ENCODE measurements around the gene ZMIZ1. TPM values are rescaled to one million over a fixed set of nuclear protein-coding genes. Genes with fewer than 3 reads are reported as not detected.
A peak's percentile ranks its signal among the peaks of the same experiment; 100 is the strongest.

ZMIZ1 gene
- total RNA-seq, 4 donors from 2014 or later: 18.7 to 188 (median 36.7) TPM

- no peak overlapping the region for H3K4me3 ChIP-seq
- DNase-seq: peak; percentile 82 to 85
- intact Hi-C loops (cut with DNase I; ENCODE audit: low total_unique reads): no loop called here
- H3K9me3 ChIP-seq: no peaks in the 10 kb centered on the region
- no peak for TF ChIP-seq POLR2A (IDR thresholded peaks at IDR 0.05)
- TF ChIP-seq CTCF (IDR thresholded peaks at IDR 0.05): peak in 1 of 4 experiments; percentile 12
- no peaks in the 10 kb centered on the region for H3K27me3 ChIP-seq
- no peaks in the 10 kb centered on the region for H3K36me3 ChIP-seq
- H3K27ac ChIP-seq: peak overlapping the region; percentile 81 to 97
- H3K4me1 ChIP-seq: peaks cover 44 to 68% of the 10 kb centered on the region in 2 donors
Measured at GRCh38 chr10:79101560-79102497, 33.1 kb downstream of the ZMIZ1 start.

GRCh38 chr10:79102498-79102874 is 33.7 kb downstream of the ZMIZ1 start:
- Histone ChIP-seq H3K27ac (peak overlapping the region; percentile 81 to 97), H3K36me3 (no peaks in the 10 kb centered on the region), H3K4me1 (peaks cover 37 to 69% of the 10 kb centered on the region in 2 donors), H3K27me3 (no peaks in the 10 kb centered on the region), H3K4me3 (no peak overlapping the region), H3K9me3 (no peaks in the 10 kb centered on the region)
- TF ChIP-seq CTCF (IDR thresholded peaks at IDR 0.05) (peak in 1 of 4 experiments; percentile 6), POLR2A (IDR thresholded peaks at IDR 0.05) (no peak)
- no peak for DNase-seq
- intact Hi-C loops (cut with DNase I; ENCODE audit: low total_unique reads): no loop called here

DNA sequence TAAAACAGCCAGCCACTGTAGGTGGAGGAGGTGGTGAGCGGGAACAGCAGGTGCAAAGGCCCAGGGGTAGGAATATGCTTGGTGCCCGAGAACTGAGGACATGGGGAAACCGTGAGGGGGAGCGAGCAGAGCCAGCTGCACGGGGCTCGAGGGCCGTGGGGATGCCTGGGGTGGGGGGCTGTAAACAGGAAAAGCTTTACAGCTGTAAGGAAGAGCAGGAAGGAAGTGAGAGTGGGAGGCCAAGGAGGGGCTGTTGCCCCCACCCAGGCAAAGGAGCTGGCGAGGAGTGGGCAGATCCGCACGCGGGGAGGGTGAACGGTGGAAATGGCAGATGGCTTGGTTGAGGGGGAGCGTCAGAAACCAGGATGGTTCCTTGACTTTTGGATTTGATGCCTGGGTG is 34.4 kb downstream of the ZMIZ1 start:
- no peak for TF ChIP-seq POLR2A (IDR thresholded peaks at IDR 0.05)
- TF ChIP-seq CTCF (IDR thresholded peaks at IDR 0.05): no peak
- H3K27me3 ChIP-seq: no peaks in the 10 kb centered on the region
- peak overlapping the region; percentile 81 to 97 for H3K27ac ChIP-seq
- H3K9me3 ChIP-seq: no peaks in the 10 kb centered on the region
- no peak for DNase-seq
- intact Hi-C loops (cut with DNase I; ENCODE audit: low total_unique reads): no loop called here
- peaks cover 34 to 74% of the 10 kb centered on the region in 2 donors for H3K4me1 ChIP-seq
- H3K4me3 ChIP-seq: no peak overlapping the region
- no peaks in the 10 kb centered on the region for H3K36me3 ChIP-seq

DNA sequence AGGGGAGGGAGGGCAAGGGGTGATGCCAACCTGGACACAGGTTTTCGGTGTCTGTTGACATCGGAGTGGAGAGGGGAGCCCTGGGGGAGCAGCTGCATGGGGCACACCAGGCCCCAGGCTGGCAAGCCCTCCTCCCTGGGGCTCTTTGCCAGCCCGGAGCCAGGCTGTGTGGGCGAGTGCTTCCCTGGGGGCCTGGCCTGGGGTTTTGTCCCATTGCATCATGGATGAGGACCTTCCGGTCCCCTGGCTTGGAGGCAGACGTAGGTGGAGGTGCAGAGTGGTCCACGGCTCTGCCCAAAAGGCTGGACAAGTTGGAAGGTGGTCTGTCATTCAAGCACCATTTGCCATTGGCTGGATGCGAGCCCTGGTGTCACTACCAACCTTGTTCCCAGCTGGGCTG is 34.8 kb downstream of the ZMIZ1 start:
- no peak for DNase-seq
- intact Hi-C loops (cut with DNase I; ENCODE audit: low total_unique reads): no loop called here
- Histone ChIP-seq H3K9me3 (no peaks in the 10 kb centered on the region), H3K27ac (peak overlapping the region; percentile 81 to 97), H3K4me1 (peaks cover 34 to 72% of the 10 kb centered on the region in 2 donors), H3K36me3 (no peaks in the 10 kb centered on the region), H3K4me3 (no peak overlapping the region), H3K27me3 (no peaks in the 10 kb centered on the region)
- TF ChIP-seq POLR2A (IDR thresholded peaks at IDR 0.05) (no peak), CTCF (IDR thresholded peaks at IDR 0.05) (no peak)

DNA sequence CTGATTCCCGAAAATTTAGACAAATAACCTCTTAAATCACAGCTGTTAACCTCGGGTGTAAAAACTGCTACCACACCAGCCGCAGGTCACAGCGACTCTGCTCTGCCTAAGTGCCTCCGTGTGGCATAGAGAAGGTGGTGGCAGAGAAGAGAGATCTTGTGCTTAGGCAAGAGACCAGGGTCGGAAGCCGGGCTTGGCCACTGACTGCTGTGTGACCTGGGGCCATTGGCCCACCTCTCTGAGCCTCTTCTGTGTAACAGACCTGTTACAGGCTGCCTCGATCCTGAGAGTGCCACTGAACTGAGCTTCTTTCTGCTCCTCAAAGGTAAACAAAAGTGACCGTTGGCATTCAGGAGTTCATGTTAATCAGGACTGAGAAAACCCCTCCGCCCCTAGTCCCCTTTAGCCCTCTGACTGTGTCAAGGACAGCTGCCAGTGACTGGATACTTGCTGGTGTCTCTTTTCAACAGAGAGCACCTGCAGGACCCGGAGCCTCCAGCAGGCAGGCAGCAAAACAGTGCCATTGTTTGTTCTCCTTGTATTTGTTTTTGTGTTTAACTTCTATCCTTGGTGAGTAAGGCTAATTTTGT is 36.5 kb downstream of the ZMIZ1 start:
- intact Hi-C loops (cut with DNase I; ENCODE audit: low total_unique reads): no loop called here
- no peak for DNase-seq
- no peaks in the 10 kb centered on the region for H3K27me3 ChIP-seq
- no peaks in the 10 kb centered on the region for H3K9me3 ChIP-seq
- peak overlapping the region; percentile 81 to 97 for H3K27ac ChIP-seq
- TF ChIP-seq POLR2A (IDR thresholded peaks at IDR 0.05): no peak
- TF ChIP-seq CTCF (IDR thresholded peaks at IDR 0.05): peak in 2 of 4 experiments; percentile 21 to 31
- peaks cover 34 to 56% of the 10 kb centered on the region in 2 donors for H3K4me1 ChIP-seq
- no peak overlapping the region for H3K4me3 ChIP-seq
- no peaks in the 10 kb centered on the region for H3K36me3 ChIP-seq
